ENCODE results near the gene DAAM1. TPM values are rescaled to one million over a fixed set of nuclear protein-coding genes. Genes with fewer than 3 reads are reported as not detected.

Gene DAAM1
- total RNA-seq, 2 donors from 2014 or later, result 11.1 to 13.9 TPM

- Mint-ChIP-seq H3K36me3 (no peaks in the 10 kb centered on the region), H3K27ac (no peak overlapping the region), H3K9me3 (no peaks in the 10 kb centered on the region)
- no peak for DNase-seq (ENCODE audit: low spot score in 2 of 2)
- no peak for ATAC-seq
Observed at GRCh38 chr14:59182641-59183040, 5.8 kb upstream of the DAAM1 start.

GRCh38 chr14:59183150-59183549, 5.3 kb upstream of the DAAM1 start:
- no peaks in the 10 kb centered on the region for H3K36me3 Mint-ChIP-seq
- H3K9me3 Mint-ChIP-seq, result no peaks in the 10 kb centered on the region
- DNase-seq (ENCODE audit: low spot score in 2 of 2), result no peak
- H3K27ac Mint-ChIP-seq, result no peak overlapping the region
- ATAC-seq, result no peak

- ATAC-seq (no peak), DNase-seq (ENCODE audit: low spot score in 2 of 2) (no peak)
- Mint-ChIP-seq H3K36me3 (no peaks in the 10 kb centered on the region), H3K9me3 (no peaks in the 10 kb centered on the region), H3K27ac (no peak overlapping the region)
Observed at GRCh38 chr14:59184396-59184795, 4.1 kb upstream of the DAAM1 start.

GRCh38 chr14:59185676-59186075, 2.8 kb upstream of the DAAM1 start:
- Mint-ChIP-seq H3K27ac (no peak overlapping the region), H3K9me3 (no peaks in the 10 kb centered on the region), H3K36me3 (no peaks in the 10 kb centered on the region)
- DNase-seq (ENCODE audit: low spot score in 2 of 2) (no peak), ATAC-seq (no peak)

- ATAC-seq (no peak), DNase-seq (ENCODE audit: low spot score in 2 of 2) (no peak)
- H3K36me3 Mint-ChIP-seq, result no peaks in the 10 kb centered on the region
- H3K9me3 Mint-ChIP-seq, result no peaks in the 10 kb centered on the region
- no peak overlapping the region for H3K27ac Mint-ChIP-seq
Observed at GRCh38 chr14:59186306-59186705, 2.2 kb upstream of the DAAM1 start.

- no peak overlapping the region for H3K27ac Mint-ChIP-seq
- ATAC-seq (no peak), DNase-seq (ENCODE audit: low spot score in 2 of 2) (no peak)
- H3K36me3 Mint-ChIP-seq, result no peaks in the 10 kb centered on the region
- H3K9me3 Mint-ChIP-seq, result no peaks in the 10 kb centered on the region
Observed at GRCh38 chr14:59187118-59187517, 1.3 kb upstream of the DAAM1 start.

- DNase-seq (ENCODE audit: low spot score in 2 of 2) (peak in 1 of 2 donors; percentile 22), ATAC-seq (peak; percentile 3 to 4)
- H3K36me3 Mint-ChIP-seq, result no peaks in the 10 kb centered on the region
- no peaks in the 10 kb centered on the region for H3K9me3 Mint-ChIP-seq
- peak overlapping the region; percentile 60 to 81 for H3K27ac Mint-ChIP-seq
Observed at GRCh38 chr14:59187802-59188460, 536 bp upstream of the DAAM1 start.

- no peaks in the 10 kb centered on the region for H3K36me3 Mint-ChIP-seq
- peak overlapping the region; percentile 81 to 85 for H3K27ac Mint-ChIP-seq
- ATAC-seq (peak; percentile 10 to 24), DNase-seq (ENCODE audit: low spot score in 2 of 2) (peak; percentile 45 to 57)
- H3K9me3 Mint-ChIP-seq, result no peaks in the 10 kb centered on the region
Observed at GRCh38 chr14:59189091-59189785, 771 bp downstream of the DAAM1 start.

GRCh38 chr14:59189786-59190368, 1.4 kb downstream of the DAAM1 start:
- H3K27ac Mint-ChIP-seq, result peak overlapping the region; percentile 81 to 85
- DNase-seq (ENCODE audit: low spot score in 2 of 2), result peak; percentile 73 to 80

GRCh38 chr14:59190372-59190771, 1.9 kb downstream of the DAAM1 start:
- no peak for ATAC-seq
- H3K27ac Mint-ChIP-seq, result peak overlapping the region; percentile 1 to 81
- no peaks in the 10 kb centered on the region for H3K9me3 Mint-ChIP-seq
- no peak for DNase-seq (ENCODE audit: low spot score in 2 of 2)
- no peaks in the 10 kb centered on the region for H3K36me3 Mint-ChIP-seq

More at GRCh38 chr14:59189786-59190368, 1.4 kb downstream of the DAAM1 start:
- Mint-ChIP-seq H3K36me3 (no peaks in the 10 kb centered on the region), H3K9me3 (no peaks in the 10 kb centered on the region)
- ATAC-seq, result peak; percentile 29 to 39

GRCh38 chr14:59195912-59196311, 7.4 kb downstream of the DAAM1 start:
- Mint-ChIP-seq H3K27ac (no peak overlapping the region), H3K36me3 (no peaks in the 10 kb centered on the region), H3K9me3 (no peaks in the 10 kb centered on the region)
- ATAC-seq (no peak), DNase-seq (ENCODE audit: low spot score in 2 of 2) (no peak)

- no peaks in the 10 kb centered on the region for H3K36me3 Mint-ChIP-seq
- DNase-seq (ENCODE audit: low spot score in 2 of 2) (no peak), ATAC-seq (no peak)
- no peaks in the 10 kb centered on the region for H3K9me3 Mint-ChIP-seq
- H3K27ac Mint-ChIP-seq, result no peak overlapping the region
Observed at GRCh38 chr14:59197695-59198262, 9.3 kb downstream of the DAAM1 start.

- Mint-ChIP-seq H3K9me3 (no peaks in the 10 kb centered on the region), H3K27ac (no peak overlapping the region), H3K36me3 (no peaks in the 10 kb centered on the region)
- no peak for ATAC-seq
- DNase-seq (ENCODE audit: low spot score in 2 of 2), result no peak
Observed at GRCh38 chr14:59199205-59199604, 10.7 kb downstream of the DAAM1 start.

GRCh38 chr14:59199614-59200013, 11.1 kb downstream of the DAAM1 start:
- H3K27ac Mint-ChIP-seq, result no peak overlapping the region
- ATAC-seq (no peak), DNase-seq (ENCODE audit: low spot score in 2 of 2) (no peak)
- no peaks in the 10 kb centered on the region for H3K36me3 Mint-ChIP-seq
- H3K9me3 Mint-ChIP-seq, result no peaks in the 10 kb centered on the region

- no peak overlapping the region for H3K27ac Mint-ChIP-seq
- no peak for DNase-seq (ENCODE audit: low spot score in 2 of 2)
- no peak for ATAC-seq
- no peaks in the 10 kb centered on the region for H3K9me3 Mint-ChIP-seq
- H3K36me3 Mint-ChIP-seq, result no peaks in the 10 kb centered on the region
Observed at GRCh38 chr14:59200195-59200594, 11.7 kb downstream of the DAAM1 start.

GRCh38 chr14:59202031-59202430, 13.6 kb downstream of the DAAM1 start:
- DNase-seq (ENCODE audit: low spot score in 2 of 2), result no peak
- no peaks in the 10 kb centered on the region for H3K9me3 Mint-ChIP-seq
- ATAC-seq, result no peak
- H3K27ac Mint-ChIP-seq, result no peak overlapping the region
- no peaks in the 10 kb centered on the region for H3K36me3 Mint-ChIP-seq

- Mint-ChIP-seq H3K9me3 (no peaks in the 10 kb centered on the region), H3K36me3 (no peaks in the 10 kb centered on the region), H3K27ac (no peak overlapping the region)
- ATAC-seq (no peak), DNase-seq (ENCODE audit: low spot score in 2 of 2) (no peak)
Observed at GRCh38 chr14:59204305-59204704, 15.8 kb downstream of the DAAM1 start.

All from activated naive CD4-positive, alpha-beta T cell treated with anti-CD3 and anti-CD28 coated beads, Interleukin-2, amount 50 U/mL, for 72 hours (primary cell).